H9 (cell line): ENCODE results near the gene TEX2. TPM values are rescaled to one million over a fixed set of nuclear protein-coding genes. Genes with fewer than 3 reads are reported as not detected.

Source experiments
- DNase-seq: peaks from one replicate; pipeline ENCODE4 v3.0.0-alpha.2; 2017
- H2AFZ ChIP-seq: one replicate; pipeline ENCODE4 v1.6.1; 2013; ENCODE audit warnings: mild to moderate bottlenecking, low read length, control low read depth, moderate library complexity
- H2AK5ac ChIP-seq: 2 replicates; pipeline ENCODE4 v1.6.1; 2013; ENCODE audit warnings: low read length, control low read depth, mixed read lengths; ENCODE audit not compliant: insufficient read length
- H2BK120ac ChIP-seq: one replicate; pipeline ENCODE4 v1.6.1; 2013; ENCODE audit warnings: low read depth, mild to moderate bottlenecking, low read length, control low read depth, inconsistent platforms; ENCODE audit not compliant: poor library complexity, severe bottlenecking
- H2BK12ac ChIP-seq: 2 replicates; pipeline ENCODE4 v1.6.1; 2013; ENCODE audit warnings: low read length, control low read depth, mixed read lengths, low read depth; ENCODE audit not compliant: insufficient read length
- H2BK15ac ChIP-seq: 2 replicates; pipeline ENCODE4 v1.6.1; 2013; ENCODE audit warnings: low read depth, low read length, control low read depth
- H2BK20ac ChIP-seq: one replicate; pipeline ENCODE4 v1.6.1; 2013; ENCODE audit warnings: low read depth, mild to moderate bottlenecking, low read length, control low read depth, inconsistent platforms; ENCODE audit not compliant: poor library complexity, severe bottlenecking
- H2BK5ac ChIP-seq: 2 replicates; pipeline ENCODE4 v1.6.1; 2013; ENCODE audit warnings: low read length, control low read depth, mixed read lengths; ENCODE audit not compliant: insufficient read length
- H3K14ac ChIP-seq: 2 replicates; pipeline ENCODE4 v1.6.1; 2013; ENCODE audit warnings: low read length, control low read depth; ENCODE audit not compliant: insufficient read depth
- H3K18ac ChIP-seq: 2 replicates; pipeline ENCODE4 v1.6.1; 2013; ENCODE audit warnings: low read depth, mild to moderate bottlenecking, mixed read lengths, low read length, control low read depth; ENCODE audit not compliant: insufficient read length
- H3K23ac ChIP-seq: 2 replicates; pipeline ENCODE4 v1.6.1; 2013; ENCODE audit warnings: low read length, control low read depth, mixed read lengths, low read depth; ENCODE audit not compliant: insufficient read length
- H3K23me2 ChIP-seq: 2 replicates; pipeline ENCODE4 v1.6.1; 2013; ENCODE audit warnings: low read depth, mild to moderate bottlenecking, mixed read lengths, low read length, control low read depth; ENCODE audit not compliant: insufficient read length, poor library complexity, severe bottlenecking
- H3K27ac ChIP-seq: 2 replicates; pipeline ENCODE4 v1.5.1; 2013; ENCODE audit warnings: low read length, control low read depth, mixed read lengths, low read depth; ENCODE audit not compliant: insufficient read length
- H3K27me3 ChIP-seq: 2 replicates; pipeline ENCODE4 v1.6.1; 2013; ENCODE audit warnings: low read length, control low read depth, inconsistent platforms; ENCODE audit not compliant: insufficient read depth
- H3K4ac ChIP-seq: 2 replicates; pipeline ENCODE4 v1.6.1; 2013; ENCODE audit warnings: low read depth, mild to moderate bottlenecking, control low read depth, inconsistent platforms, low read length, moderate library complexity
- H3K4me1 ChIP-seq: 2 replicates; pipeline ENCODE4 v1.6.1; 2013; ENCODE audit warnings: low read length, control low read depth, inconsistent platforms; ENCODE audit not compliant: insufficient read depth
- H3K4me2 ChIP-seq: 2 replicates; pipeline ENCODE4 v1.6.1; 2013; ENCODE audit warnings: low read length, control low read depth, mixed read lengths; ENCODE audit not compliant: insufficient read length, insufficient read depth
- H3K56ac ChIP-seq: 2 replicates; pipeline ENCODE4 v1.6.1; 2013; ENCODE audit warnings: low read depth, mild to moderate bottlenecking, mixed read lengths, low read length, control low read depth; ENCODE audit not compliant: insufficient read length
- H3K79me1 ChIP-seq: 2 replicates; pipeline ENCODE4 v1.6.1; 2013; ENCODE audit warnings: low read depth, mild to moderate bottlenecking, moderate library complexity, low read length, control low read depth, inconsistent platforms; ENCODE audit not compliant: insufficient read depth, poor library complexity, severe bottlenecking
- H3K79me2 ChIP-seq: 2 replicates; pipeline ENCODE4 v1.6.1; 2013; ENCODE audit warnings: low read length, control low read depth, inconsistent platforms; ENCODE audit not compliant: insufficient read depth
- H3K9ac ChIP-seq: 2 replicates; pipeline ENCODE4 v1.6.1; 2013; ENCODE audit warnings: low read length, control low read depth, mixed read lengths; ENCODE audit not compliant: insufficient read length; ENCODE audit errors: extremely low read depth
- H3K9me3 ChIP-seq: one replicate; pipeline ENCODE4 v1.6.1; 2013; ENCODE audit warnings: low read depth, low read length, inconsistent platforms; ENCODE audit not compliant: control insufficient read depth
- H3T11ph ChIP-seq: one replicate; pipeline ENCODE4 v1.6.1; 2013; ENCODE audit warnings: mild to moderate bottlenecking, low read length, control low read depth, inconsistent platforms
- H4K20me1 ChIP-seq: one replicate; pipeline ENCODE4 v1.6.1; 2013; ENCODE audit not compliant: control insufficient read depth, insufficient read length, insufficient read depth
- H4K5ac ChIP-seq: 2 replicates; pipeline ENCODE4 v1.6.1; 2013; ENCODE audit warnings: low read depth, mild to moderate bottlenecking, mixed read lengths, low read length, control low read depth; ENCODE audit not compliant: insufficient read length
- H4K8ac ChIP-seq: replicated peaks from 2 replicates; pipeline ENCODE4 v1.6.1; 2013; ENCODE audit warnings: low read length, control low read depth, mixed read lengths, low read depth; ENCODE audit not compliant: insufficient read length
- H4K91ac ChIP-seq: 2 replicates; pipeline ENCODE4 v1.6.1; 2013; ENCODE audit warnings: low read depth, mild to moderate bottlenecking, moderate library complexity, mixed read lengths, low read length, control low read depth; ENCODE audit not compliant: insufficient read length
- H3K27ac Mint-ChIP-seq, 3 experiments: 2 replicates in 2 of 3; 3 replicates in 1 of 3; pipeline ENCODE4 v1.8.0; 2020 to 2021; ENCODE audit warnings: mixed read lengths in 3 of 3, mild to moderate bottlenecking in 1 of 3, moderate library complexity in 1 of 3
- H3K27me3 Mint-ChIP-seq: 2 replicates; pipeline ENCODE4 v1.8.0; 2021; ENCODE audit warnings: low read depth, mild to moderate bottlenecking, moderate library complexity, mixed read lengths
- H3K36me3 Mint-ChIP-seq, 3 experiments: 2 replicates in 2 of 3; 3 replicates in 1 of 3; pipeline ENCODE4 v1.8.0; 2020 to 2021; ENCODE audit warnings: low read depth in 3 of 3, mixed read lengths in 3 of 3; ENCODE audit not compliant: insufficient read depth in 1 of 3
- H3K4me1 Mint-ChIP-seq, 2 experiments: 2 replicates each; pipeline ENCODE4 v1.8.0; 2020; ENCODE audit warnings: mixed read lengths in 2 of 2
- H3K4me3 Mint-ChIP-seq, 2 experiments: 2 replicates in 1 of 2; 3 replicates in 1 of 2; pipeline ENCODE4 v1.8.0; 2020 to 2021; ENCODE audit warnings: mild to moderate bottlenecking in 2 of 2, mixed read lengths in 2 of 2, moderate library complexity in 1 of 2
- H3K9me3 Mint-ChIP-seq, 2 experiments: 2 replicates in 1 of 2; 3 replicates in 1 of 2; pipeline ENCODE4 v1.8.0; 2020; ENCODE audit warnings: mild to moderate bottlenecking in 2 of 2, mixed read lengths in 2 of 2, moderate library complexity in 1 of 2
- WGBS: extraction: QIAGEN DNeasy Blood & Tissue Kit; methylation state at CpG from one replicate; pipeline ENCODE4 v1.1.7; 2013; ENCODE audit warnings: missing lambda C conversion rate, low lambda C conversion rate, mixed read lengths; ENCODE audit not compliant: insufficient read length; ENCODE audit errors: extremely low coverage; 5-methylcytosine and 5-hydroxymethylcytosine counted together
- total RNA-seq: library from RNA; stranded (reverse); gene quantifications from 2 replicates; pipeline ENCODE4 v1.2.1, GENCODE V29; 2021
- TF ChIP-seq, protein P1 (sequence below): fragments of 200-600 bp; sonication (generic); conservative IDR thresholded peaks from 3 replicates; pipeline ENCODE4 v1.8.0; 2021; ENCODE audit warnings: antibody characterized with exemption, mild to moderate bottlenecking

Gene TEX2
- total RNA-seq, 1 experiment from 2014 or later: 12.2 TPM

DNA sequence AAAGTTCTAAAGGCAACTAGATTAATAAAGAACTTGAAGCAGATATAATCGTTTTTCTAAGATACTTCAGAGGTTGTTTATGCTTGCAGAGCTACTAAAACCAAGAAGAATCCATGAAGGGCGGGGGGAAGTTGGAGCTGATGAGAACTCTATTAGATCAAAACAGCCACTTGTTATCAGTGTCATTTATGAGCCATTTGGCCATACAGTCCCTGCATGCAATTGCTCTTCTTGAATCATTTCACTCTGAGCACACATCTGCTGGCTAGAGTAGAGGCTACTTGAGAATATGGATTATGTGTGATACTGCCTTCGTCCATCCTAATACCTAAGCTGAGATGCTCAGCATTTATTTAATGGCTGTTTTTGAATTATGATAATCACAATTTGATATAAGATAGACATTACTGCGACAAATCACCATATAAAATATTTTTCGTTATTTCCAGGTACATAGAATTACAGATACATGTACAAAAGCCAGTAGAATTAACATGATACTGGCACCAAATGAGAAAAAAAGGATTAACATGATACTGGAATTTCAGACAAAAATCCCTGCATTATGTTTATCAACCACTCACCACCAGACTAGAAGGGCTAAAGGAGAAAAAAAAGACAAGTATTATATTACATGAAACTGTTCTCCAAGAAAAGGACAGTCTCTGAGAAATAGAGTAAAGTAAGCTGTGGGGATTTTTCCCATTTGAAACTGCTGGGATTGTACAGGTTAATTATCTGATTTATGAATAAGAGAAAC, 64.5 kb downstream of the TEX2 start:
- no peak overlapping the region for H3K4me2 ChIP-seq
- TF ChIP-seq, protein P1, sequence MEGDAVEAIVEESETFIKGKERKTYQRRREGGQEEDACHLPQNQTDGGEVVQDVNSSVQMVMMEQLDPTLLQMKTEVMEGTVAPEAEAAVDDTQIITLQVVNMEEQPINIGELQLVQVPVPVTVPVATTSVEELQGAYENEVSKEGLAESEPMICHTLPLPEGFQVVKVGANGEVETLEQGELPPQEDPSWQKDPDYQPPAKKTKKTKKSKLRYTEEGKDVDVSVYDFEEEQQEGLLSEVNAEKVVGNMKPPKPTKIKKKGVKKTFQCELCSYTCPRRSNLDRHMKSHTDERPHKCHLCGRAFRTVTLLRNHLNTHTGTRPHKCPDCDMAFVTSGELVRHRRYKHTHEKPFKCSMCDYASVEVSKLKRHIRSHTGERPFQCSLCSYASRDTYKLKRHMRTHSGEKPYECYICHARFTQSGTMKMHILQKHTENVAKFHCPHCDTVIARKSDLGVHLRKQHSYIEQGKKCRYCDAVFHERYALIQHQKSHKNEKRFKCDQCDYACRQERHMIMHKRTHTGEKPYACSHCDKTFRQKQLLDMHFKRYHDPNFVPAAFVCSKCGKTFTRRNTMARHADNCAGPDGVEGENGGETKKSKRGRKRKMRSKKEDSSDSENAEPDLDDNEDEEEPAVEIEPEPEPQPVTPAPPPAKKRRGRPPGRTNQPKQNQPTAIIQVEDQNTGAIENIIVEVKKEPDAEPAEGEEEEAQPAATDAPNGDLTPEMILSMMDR: no peak
- no peak overlapping the region for H3K4ac ChIP-seq
- no peaks in the 10 kb centered on the region for H3K36me3 Mint-ChIP-seq
- H3K4me1 ChIP-seq: peaks cover 9% of the 10 kb centered on the region; the same call in 1 of the 2 replicates
- H3K4me3 Mint-ChIP-seq: no peak overlapping the region
- H3K9me3 ChIP-seq: no peaks in the 10 kb centered on the region
- H3K23me2 ChIP-seq: no peaks in the 10 kb centered on the region
- H3K27me3 ChIP-seq: no peaks in the 10 kb centered on the region
- H3T11ph ChIP-seq: no peak overlapping the region
- no peak overlapping the region for H2BK20ac ChIP-seq
- H3K23ac ChIP-seq: no peak overlapping the region
- no peaks in the 10 kb centered on the region for H3K79me2 ChIP-seq
- H3K27me3 Mint-ChIP-seq: no peaks in the 10 kb centered on the region
- H2AFZ ChIP-seq: no peak overlapping the region
- H2BK5ac ChIP-seq: no peak overlapping the region
- H2BK120ac ChIP-seq: no peak overlapping the region
- no peak overlapping the region for H3K27ac Mint-ChIP-seq
- no peak overlapping the region for H2BK15ac ChIP-seq
- H3K14ac ChIP-seq: no peak overlapping the region
- H2BK12ac ChIP-seq: no peak overlapping the region
- no peaks in the 10 kb centered on the region for H4K20me1 ChIP-seq
- H4K8ac ChIP-seq: no peak overlapping the region
- no peak overlapping the region for H2AK5ac ChIP-seq
- no peak overlapping the region for H4K5ac ChIP-seq
- H3K9ac ChIP-seq: no peak overlapping the region
- no peak overlapping the region for H3K18ac ChIP-seq
- H3K79me1 ChIP-seq: no peaks in the 10 kb centered on the region
- WGBS: no CpG with 5 or more reads among the region's 5 CpGs
- H4K91ac ChIP-seq: no peak overlapping the region
- peaks cover 36 to 41% of the 10 kb centered on the region in 2 experiments for H3K4me1 Mint-ChIP-seq
- no peaks in the 10 kb centered on the region for H3K9me3 Mint-ChIP-seq
- no peak overlapping the region for H3K27ac ChIP-seq
- no peak overlapping the region for H3K56ac ChIP-seq
- DNase-seq: no peak
